Measurements from ENCODE around the gene ZNF326.
"Not testable (repeated sequence)": the region's sequence is repeated elsewhere in the genome, so short reads cannot be mapped to it uniquely, and the experiment has no call there.

The ZNF326 gene

DNA sequence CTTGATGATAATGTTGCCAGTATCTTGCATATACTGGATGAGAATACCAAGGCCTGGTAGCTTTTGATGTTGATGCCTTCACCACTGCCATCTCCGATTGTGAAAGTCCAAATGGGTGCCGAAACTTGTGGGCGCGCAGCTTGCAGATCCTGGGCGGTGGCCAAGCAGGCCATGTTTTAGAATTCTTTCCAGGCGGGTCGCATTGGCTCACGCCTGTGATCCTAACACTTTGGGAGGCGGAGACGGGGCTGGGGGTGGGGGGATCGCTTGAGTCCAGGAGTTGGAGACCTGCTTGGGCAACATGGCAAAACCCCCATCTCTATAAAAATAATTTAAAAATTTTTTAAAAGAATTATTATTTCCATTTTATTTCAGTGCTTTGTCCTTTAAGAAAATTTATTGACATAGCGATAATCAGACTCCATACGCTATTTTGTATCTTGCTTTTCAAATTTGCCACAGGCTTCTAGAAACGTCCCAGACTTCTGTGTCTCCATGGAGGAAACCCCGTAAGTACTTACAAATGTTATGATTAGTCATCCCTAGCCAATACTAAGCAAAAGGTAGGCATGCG, 592 bp upstream of the ZNF326 start:
- DNase-seq (ENCODE audit: low spot score), result no peak
- TF ChIP-seq, protein P1, sequence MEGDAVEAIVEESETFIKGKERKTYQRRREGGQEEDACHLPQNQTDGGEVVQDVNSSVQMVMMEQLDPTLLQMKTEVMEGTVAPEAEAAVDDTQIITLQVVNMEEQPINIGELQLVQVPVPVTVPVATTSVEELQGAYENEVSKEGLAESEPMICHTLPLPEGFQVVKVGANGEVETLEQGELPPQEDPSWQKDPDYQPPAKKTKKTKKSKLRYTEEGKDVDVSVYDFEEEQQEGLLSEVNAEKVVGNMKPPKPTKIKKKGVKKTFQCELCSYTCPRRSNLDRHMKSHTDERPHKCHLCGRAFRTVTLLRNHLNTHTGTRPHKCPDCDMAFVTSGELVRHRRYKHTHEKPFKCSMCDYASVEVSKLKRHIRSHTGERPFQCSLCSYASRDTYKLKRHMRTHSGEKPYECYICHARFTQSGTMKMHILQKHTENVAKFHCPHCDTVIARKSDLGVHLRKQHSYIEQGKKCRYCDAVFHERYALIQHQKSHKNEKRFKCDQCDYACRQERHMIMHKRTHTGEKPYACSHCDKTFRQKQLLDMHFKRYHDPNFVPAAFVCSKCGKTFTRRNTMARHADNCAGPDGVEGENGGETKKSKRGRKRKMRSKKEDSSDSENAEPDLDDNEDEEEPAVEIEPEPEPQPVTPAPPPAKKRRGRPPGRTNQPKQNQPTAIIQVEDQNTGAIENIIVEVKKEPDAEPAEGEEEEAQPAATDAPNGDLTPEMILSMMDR (IDR thresholded peaks at IDR 0.05; ENCODE audit: extremely low read depth, insufficient read depth, missing control alignments), result no peak
- in situ Hi-C loops (cut with MboI; ENCODE audit: low pct_unique_long_range_greater_than_20kb, low sequenced_read_pairs, unreplicated experiment), result loop anchor here (5.0 to 25.0 kb wide), 2 partner anchors 192 to 357 kb away; partner anchors contain the start of gene LRRC8C

- in situ Hi-C loops (cut with MboI; ENCODE audit: low pct_unique_long_range_greater_than_20kb, low sequenced_read_pairs, unreplicated experiment), result loop anchor here (25.0 kb wide), 1 partner anchor 359 kb away; the partner anchor contains the start of gene LRRC8C
- TF ChIP-seq, protein P1 (IDR thresholded peaks at IDR 0.05; ENCODE audit: extremely low read depth, insufficient read depth, missing control alignments), result no peak
- DNase-seq (ENCODE audit: low spot score), result no peak
Measured at GRCh38 chr1:89995598-89996449, 914 bp downstream of the ZNF326 start.

GRCh38 chr1:89996450-89997110, 1.7 kb downstream of the ZNF326 start:
- DNase-seq (ENCODE audit: low spot score), result no peak
- in situ Hi-C loops (cut with MboI; ENCODE audit: low pct_unique_long_range_greater_than_20kb, low sequenced_read_pairs, unreplicated experiment), result loop anchor here (25.0 kb wide), 1 partner anchor 359 kb away; the partner anchor contains the start of gene LRRC8C
- TF ChIP-seq, protein P1 (IDR thresholded peaks at IDR 0.05; ENCODE audit: extremely low read depth, insufficient read depth, missing control alignments), result no peak

- DNase-seq (ENCODE audit: low spot score), result not testable (repeated sequence)
- in situ Hi-C loops (cut with MboI; ENCODE audit: low pct_unique_long_range_greater_than_20kb, low sequenced_read_pairs, unreplicated experiment), result loop anchor here (25.0 kb wide), 1 partner anchor 360 kb away; the partner anchor contains the start of gene LRRC8C
Measured at GRCh38 chr1:89997152-89997551, 2.2 kb downstream of the ZNF326 start.

GRCh38 chr1:89998306-89998705, 3.4 kb downstream of the ZNF326 start:
- in situ Hi-C loops (cut with MboI; ENCODE audit: low pct_unique_long_range_greater_than_20kb, low sequenced_read_pairs, unreplicated experiment), result loop anchor here (25.0 kb wide), 1 partner anchor 361 kb away; the partner anchor contains the start of gene LRRC8C

GRCh38 chr1:89999208-89999607, 4.3 kb downstream of the ZNF326 start:
- in situ Hi-C loops (cut with MboI; ENCODE audit: low pct_unique_long_range_greater_than_20kb, low sequenced_read_pairs, unreplicated experiment), result loop anchor here (25.0 kb wide), 1 partner anchor 362 kb away; the partner anchor contains the start of gene LRRC8C
- TF ChIP-seq, protein P1 (IDR thresholded peaks at IDR 0.05; ENCODE audit: extremely low read depth, insufficient read depth, missing control alignments), result no peak
- DNase-seq (ENCODE audit: low spot score), result no peak

More at GRCh38 chr1:89998306-89998705, 3.4 kb downstream of the ZNF326 start:
- TF ChIP-seq, protein P1 (IDR thresholded peaks at IDR 0.05; ENCODE audit: extremely low read depth, insufficient read depth, missing control alignments), result no peak
- DNase-seq (ENCODE audit: low spot score), result no peak
